ENCODE results near the gene SLC38A8.

SLC38A8 gene

DNA sequence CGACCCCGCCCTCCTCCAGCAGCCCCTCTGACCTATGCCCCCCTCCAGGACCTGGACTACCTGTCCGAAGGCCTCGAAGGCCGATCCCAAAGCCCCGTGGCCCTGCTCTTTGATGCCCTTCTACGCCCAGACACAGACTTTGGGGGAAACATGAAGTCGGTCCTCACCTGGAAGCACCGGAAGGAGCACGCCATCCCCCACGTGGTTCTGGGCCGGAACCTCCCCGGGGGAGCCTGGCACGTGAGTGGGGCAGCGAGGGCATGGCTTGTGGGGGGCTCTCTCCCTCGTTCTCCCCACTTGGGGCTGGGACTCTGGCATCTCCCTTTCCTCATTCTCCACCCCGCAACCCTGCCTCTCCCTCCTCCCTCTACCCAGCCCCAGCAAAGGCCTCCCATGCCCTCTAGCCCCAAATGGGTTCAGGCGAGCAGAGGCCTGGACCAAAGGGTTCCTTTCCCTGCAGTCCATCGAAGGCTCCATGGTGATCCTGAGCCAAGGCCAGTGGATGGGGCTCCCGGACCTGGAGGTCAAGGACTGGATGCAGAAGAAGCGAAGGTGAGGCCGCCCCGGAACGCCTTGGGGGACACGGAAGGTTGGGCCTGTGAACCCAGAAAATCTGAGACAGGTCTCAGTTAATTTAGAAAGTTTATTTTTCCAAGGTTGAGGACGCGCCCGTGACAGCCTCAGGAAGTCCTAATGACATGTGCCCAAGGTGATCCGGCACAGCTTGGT lies 81.9 kb downstream of the SLC38A8 start:
- in situ Hi-C loops (cut with MboI; ENCODE audit: low sequenced_read_pairs) = loop anchor here (25.0 kb wide), 1 partner anchor 102 kb away; no protein-coding TSS in a partner anchor

Data from hTERT RPE-1 (cell line).